Measurements from ENCODE around the gene FGGY.
"Not testable (repeated sequence)": the region's sequence is repeated elsewhere in the genome, so short reads cannot be mapped to it uniquely, and the experiment has no call there.

Gene FGGY

DNA sequence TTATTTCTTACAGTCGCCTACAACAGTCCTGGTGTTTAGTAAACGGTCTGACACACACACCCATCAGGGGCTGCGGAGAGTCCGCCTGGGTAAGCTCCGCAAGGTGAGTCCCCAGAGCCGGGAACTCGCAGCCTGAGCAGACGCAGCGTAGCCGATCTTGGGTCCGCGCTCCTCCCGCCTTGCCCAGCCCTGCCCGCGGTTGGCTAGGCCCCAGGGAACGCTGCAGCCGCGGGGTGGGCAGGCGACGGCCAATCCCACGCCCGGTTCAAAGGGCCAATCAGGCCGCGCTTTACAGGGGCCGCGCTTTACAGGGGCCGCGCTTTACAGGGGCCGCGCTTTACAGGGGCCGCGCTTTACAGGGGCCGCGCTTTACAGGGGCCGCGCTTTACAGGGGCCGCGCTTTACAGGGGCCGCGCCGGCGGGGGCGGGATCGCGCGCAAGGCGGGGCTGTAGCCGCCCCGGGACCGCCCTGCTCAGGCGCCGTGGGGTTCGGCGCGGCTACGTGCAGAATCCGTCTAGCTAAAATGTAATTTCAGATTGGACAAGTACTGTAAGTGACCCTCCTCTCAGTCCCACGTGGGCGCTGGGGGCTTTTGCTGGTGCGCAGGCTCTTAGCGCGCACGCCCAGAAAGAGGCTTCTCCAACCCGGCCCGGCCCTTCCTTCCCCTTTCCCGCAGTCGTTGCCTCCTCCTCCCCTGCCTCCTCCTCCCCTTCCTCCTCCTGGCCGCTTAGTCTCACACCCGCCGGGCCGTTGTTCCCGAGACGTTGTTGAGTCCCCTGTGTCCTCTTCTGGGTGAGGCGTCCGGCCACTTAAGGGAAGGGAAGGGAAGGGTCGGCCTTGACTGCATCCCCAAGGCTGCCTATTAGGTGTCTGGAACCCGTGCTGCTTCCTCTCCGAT, at the start of gene FGGY:
FGGY (plus strand) TSS at position 737 of the 899 bp plus-strand sequence. CDS start 24,456 bp downstream, outside the sequence.
- TF ChIP-seq, protein P1, sequence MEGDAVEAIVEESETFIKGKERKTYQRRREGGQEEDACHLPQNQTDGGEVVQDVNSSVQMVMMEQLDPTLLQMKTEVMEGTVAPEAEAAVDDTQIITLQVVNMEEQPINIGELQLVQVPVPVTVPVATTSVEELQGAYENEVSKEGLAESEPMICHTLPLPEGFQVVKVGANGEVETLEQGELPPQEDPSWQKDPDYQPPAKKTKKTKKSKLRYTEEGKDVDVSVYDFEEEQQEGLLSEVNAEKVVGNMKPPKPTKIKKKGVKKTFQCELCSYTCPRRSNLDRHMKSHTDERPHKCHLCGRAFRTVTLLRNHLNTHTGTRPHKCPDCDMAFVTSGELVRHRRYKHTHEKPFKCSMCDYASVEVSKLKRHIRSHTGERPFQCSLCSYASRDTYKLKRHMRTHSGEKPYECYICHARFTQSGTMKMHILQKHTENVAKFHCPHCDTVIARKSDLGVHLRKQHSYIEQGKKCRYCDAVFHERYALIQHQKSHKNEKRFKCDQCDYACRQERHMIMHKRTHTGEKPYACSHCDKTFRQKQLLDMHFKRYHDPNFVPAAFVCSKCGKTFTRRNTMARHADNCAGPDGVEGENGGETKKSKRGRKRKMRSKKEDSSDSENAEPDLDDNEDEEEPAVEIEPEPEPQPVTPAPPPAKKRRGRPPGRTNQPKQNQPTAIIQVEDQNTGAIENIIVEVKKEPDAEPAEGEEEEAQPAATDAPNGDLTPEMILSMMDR (IDR thresholded peaks at IDR 0.05; ENCODE audit: low read depth, low read length, missing control alignments): no peak
- in situ Hi-C loops (cut with HindIII; ENCODE audit: low sequenced_read_pairs): no loop called here
- peak within 1 kb of the TSS; percentile 56 for H3K4me3 ChIP-seq (ENCODE audit: low read depth, low read length)
- peak; percentile 95 for DNase-seq (ENCODE audit: low read depth)

GRCh38 chr1:59248758-59249157, 48.1 kb upstream of the FGGY start:
- no peak for DNase-seq (ENCODE audit: low read depth)
- TF ChIP-seq, protein P1 (IDR thresholded peaks at IDR 0.05; ENCODE audit: low read depth, low read length, missing control alignments): no peak
- in situ Hi-C loops (cut with HindIII; ENCODE audit: low sequenced_read_pairs): no loop called here
- H3K4me3 ChIP-seq (ENCODE audit: low read depth, low read length): no peak overlapping the region

GRCh38 chr1:59249396-59250137, 47.3 kb upstream of the FGGY start:
- no peak for DNase-seq (ENCODE audit: low read depth)
- TF ChIP-seq, protein P1 (IDR thresholded peaks at IDR 0.05; ENCODE audit: low read depth, low read length, missing control alignments): no peak
- in situ Hi-C loops (cut with HindIII; ENCODE audit: low sequenced_read_pairs): no loop called here
- no peak overlapping the region for H3K4me3 ChIP-seq (ENCODE audit: low read depth, low read length)

- in situ Hi-C loops (cut with HindIII; ENCODE audit: low sequenced_read_pairs); DNase-seq (ENCODE audit: low read depth); H3K4me3 ChIP-seq (ENCODE audit: low read depth, low read length): not testable (repeated sequence)
Measured at GRCh38 chr1:59251061-59251460, 45.8 kb upstream of the FGGY start.

DNA sequence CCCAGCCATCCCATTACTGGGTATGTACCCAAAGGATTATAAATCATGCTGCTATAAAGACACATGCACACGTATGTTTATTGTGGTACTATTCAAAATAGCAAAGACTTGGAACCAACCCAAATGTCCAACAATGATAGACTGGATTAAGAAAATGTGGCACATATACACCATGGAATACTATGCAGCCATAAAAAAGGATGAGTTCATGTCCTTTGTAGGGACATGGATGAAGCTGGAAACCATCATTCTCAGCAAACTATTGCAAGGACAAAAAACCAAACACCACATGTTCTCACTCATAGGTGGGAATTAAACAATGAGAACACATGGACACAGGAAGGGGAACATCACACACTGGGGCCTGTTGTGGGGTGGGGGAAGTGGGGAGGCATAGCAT, 40.5 kb upstream of the FGGY start:
- H3K4me3 ChIP-seq (ENCODE audit: low read depth, low read length); in situ Hi-C loops (cut with HindIII; ENCODE audit: low sequenced_read_pairs); DNase-seq (ENCODE audit: low read depth): not testable (repeated sequence)

- in situ Hi-C loops (cut with HindIII; ENCODE audit: low sequenced_read_pairs): no loop called here
- TF ChIP-seq, protein P1 (IDR thresholded peaks at IDR 0.05; ENCODE audit: low read depth, low read length, missing control alignments): no peak
- DNase-seq (ENCODE audit: low read depth): no peak
- H3K4me3 ChIP-seq (ENCODE audit: low read depth, low read length): no peak overlapping the region
Measured at GRCh38 chr1:59258412-59259032, 38.4 kb upstream of the FGGY start.

DNA sequence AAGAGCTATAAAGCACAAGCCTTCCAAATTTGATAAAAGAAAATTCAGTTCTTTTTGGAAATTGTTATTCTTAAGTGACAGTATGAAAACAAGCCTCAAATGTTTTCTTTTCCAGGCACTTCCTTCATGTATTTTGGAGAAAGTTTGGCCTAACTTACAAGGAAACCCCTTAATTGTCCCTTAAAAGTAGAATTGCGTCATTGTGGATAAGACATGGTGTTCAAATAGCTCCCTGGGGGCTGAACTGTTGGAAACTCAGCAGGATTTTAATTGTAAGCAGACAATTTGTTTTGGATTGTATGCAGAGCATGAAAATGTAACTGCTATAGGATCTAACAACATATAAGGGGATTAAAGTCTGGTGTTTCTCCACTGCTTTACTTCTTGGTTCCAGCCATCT, 35.4 kb upstream of the FGGY start:
- TF ChIP-seq, protein P1 (IDR thresholded peaks at IDR 0.05; ENCODE audit: low read depth, low read length, missing control alignments): no peak
- DNase-seq (ENCODE audit: low read depth): no peak
- H3K4me3 ChIP-seq (ENCODE audit: low read depth, low read length): no peak overlapping the region
- in situ Hi-C loops (cut with HindIII; ENCODE audit: low sequenced_read_pairs): no loop called here
